KBM-7 (cell line): ENCODE results near the gene PRRT4.

Source experiments
- DNase-seq: peaks from one replicate; pipeline ENCODE4 v3.0.0-alpha.2; 2015
- in situ Hi-C: fragments of 300-500 bp; cut with MboI; formaldehyde crosslinking; loops from 2 replicates; pipeline ENCODE4 v1.14.3; 2020; ENCODE audit warnings: low sequenced_read_pairs, low pct_unique_long_range_greater_than_20kb, mixed read lengths

The PRRT4 gene

DNA sequence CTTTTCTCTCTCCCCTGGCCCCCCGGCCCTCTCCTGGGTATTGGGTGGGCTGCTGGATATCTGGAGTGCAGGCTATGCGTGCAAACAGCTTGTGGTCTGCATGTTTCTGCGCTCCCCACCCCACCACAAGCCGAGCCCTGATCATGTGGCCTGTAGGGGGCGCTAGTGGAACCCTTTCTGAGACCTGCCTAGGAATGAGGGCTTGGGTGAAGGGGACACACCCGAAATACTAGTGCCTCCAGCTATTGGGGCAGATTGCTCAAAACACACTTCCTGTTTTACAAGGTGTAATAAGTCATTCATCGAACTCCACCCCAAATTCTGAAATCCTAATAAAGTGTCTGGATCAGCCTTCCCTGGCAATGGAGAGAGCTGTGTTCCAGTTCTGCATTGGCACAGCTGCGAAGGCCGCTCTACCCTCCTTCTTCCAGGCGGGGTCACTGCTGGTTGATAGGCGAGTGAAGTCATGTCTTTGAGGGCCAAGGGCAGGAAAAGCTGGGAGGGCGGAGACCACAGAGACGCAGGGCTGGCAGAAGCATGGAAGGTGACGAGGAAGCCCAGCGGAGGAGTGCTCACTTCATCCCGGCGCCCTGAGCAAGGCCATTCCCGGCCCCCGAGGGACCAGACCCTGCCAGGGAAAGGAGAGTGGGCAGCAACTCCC, 19.8 kb upstream of the PRRT4 start:
- peak; percentile 76 for DNase-seq
- in situ Hi-C loops, result no loop called here

DNA sequence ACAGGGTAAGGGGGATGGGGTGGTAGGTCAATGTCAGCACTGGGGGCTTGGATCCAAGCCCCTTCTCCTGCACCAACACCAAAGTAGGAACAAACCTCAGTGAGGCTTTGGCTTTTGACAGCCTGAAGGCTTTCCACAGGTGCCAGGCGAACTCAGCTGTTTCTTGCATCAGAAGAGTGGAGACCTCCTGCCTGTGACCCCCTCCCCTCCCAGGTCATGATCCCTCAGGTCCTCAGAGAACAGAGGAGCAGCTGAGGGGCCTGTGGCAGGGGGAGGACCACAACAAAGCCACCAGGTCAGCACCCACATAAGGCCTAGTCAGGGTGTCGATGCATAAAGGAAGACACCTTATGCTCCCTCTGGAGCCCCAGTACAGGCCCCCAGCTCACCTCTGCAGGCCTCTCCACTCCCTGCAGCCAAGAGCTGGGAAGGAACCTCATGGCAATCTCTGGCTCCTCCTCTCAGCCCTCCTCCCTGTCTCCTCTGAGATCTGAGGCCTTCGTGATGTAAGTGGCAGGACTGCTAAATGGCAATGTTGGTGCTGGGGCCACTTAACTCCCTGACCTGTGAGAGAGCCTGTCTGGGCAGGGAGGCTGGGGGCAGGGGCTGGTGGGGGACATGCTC, 19.1 kb upstream of the PRRT4 start:
- no peak for DNase-seq
- in situ Hi-C loops, result no loop called here

DNA sequence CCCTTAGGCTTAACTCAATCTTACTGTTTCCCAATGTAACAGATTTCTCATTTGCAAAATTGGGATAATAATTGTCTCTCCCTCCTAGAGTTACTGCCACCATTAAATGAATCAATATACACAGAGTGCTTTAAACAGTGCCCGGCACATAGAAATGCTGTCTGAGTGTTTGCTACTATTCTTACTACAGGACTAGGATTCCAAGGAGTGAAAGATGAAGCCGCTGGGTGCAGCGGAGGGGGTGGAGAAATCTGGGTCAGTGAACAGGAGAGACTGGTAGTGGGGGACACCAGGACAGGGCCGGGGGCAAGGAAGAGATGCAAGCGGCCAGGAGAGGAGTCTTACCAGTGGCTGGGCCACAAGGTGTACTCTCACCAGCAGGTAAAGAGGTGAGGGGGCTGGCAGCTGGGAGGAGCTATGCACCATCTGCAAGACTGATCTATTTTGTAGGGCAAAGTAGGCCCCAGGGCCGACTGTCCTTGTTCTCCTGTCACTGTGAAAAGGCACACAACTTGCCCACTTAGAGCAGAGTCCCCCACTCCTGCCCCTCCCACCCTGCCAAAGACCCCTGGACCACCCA, 18.5 kb upstream of the PRRT4 start:
- in situ Hi-C loops, result no loop called here

DNA sequence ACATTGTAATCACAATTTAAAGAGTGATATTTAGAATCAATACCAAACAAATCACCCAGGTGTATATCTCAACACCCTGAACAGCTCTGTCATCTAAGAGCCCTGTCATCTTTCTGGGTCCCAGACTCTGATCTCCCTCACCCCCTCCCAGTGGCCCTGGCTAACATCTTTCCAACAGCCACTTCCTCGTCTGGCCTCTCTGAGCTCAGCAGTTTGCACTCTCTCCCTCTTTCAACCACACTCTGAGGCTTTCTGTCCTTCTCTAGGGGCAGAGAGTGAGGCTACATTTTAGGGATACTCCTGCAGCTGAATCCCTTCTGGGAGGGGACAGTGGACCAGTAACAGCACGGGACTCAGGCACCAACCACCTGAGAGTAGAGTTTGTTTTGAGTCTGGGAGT, 17.1 kb upstream of the PRRT4 start:
- DNase-seq, result no peak
- in situ Hi-C loops, result no loop called here

More for the DNA sequence above, 18.5 kb upstream of the PRRT4 start:
- no peak for DNase-seq

DNA sequence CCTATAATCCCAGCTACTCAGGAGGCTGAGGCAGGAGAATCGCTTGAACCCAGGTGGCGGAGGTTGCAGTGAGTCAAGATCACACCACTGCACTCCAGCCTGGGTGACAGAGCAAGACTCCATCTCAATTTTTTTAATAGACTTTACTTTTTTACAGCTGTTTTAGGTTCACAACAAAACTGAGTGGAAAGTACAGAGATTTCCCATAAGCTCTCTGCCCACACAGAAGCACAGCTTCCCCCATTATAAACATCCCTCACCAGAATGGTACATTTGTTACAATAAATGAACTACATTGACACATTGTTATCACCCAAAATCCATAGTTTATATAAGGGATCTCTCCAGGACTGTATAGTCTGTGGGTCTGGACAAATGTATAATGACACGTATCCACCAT, 14.6 kb upstream of the PRRT4 start:
- DNase-seq, result no peak
- in situ Hi-C loops, result no loop called here

DNA sequence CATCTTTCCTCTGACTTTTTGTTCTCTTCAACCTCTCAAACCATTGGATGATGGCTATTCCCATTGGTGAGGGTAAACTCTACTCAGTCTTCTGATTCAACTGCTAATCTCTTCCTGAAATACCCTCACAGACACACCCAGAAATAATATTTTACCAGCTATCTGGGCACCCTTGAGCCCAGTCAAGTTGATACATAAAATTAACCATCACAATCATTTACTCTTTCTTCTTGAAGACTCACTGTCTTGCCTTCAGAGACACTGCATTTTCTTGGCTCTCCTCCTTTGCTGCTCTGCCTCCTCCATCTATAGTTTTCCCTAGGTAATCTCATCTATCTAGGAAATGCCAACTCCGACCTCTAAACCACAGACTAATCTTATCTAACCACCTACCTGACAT, 12.6 kb upstream of the PRRT4 start:
- no peak for DNase-seq
- in situ Hi-C loops, result no loop called here

DNA sequence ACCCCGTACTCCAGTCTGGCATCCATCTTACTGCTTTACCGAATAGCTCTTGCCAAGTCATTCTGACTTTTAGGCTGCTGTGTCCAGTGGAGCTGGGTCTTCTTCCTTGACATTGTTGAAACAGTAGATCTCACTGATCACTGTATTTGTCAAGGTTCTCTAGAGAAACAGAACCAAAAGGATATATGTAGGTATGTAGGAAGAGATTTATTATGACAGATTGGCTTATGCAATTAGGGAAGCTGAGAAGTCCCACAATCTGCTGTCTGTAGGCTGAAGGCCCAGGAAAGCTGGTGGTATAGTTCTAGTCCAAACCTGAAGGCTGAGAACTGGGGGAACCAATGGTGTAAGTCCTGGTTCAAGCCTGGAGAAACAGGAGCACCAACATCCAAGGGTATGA, 12.1 kb upstream of the PRRT4 start:
- DNase-seq, result no peak

DNA sequence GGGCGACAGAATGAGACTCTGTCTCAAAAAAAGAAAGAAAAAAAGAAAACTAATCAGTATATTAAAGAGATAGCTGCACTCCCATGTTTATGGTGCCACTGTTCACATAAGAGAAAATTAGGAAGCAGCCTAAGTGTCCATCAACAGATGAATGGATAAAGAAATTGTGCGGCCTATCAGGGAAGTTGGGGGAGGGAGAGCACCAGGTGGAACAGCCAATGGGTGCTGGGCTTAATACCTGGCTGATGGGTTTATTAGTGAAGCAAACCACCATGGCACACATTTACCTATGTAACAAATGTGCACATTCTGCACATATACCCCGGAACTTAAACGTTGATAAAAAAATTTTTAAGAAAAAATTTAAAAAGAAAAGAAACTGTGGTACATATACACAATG, 9.0 kb upstream of the PRRT4 start:
- no peak for DNase-seq
- in situ Hi-C loops, result no loop called here

More for the DNA sequence above, 12.1 kb upstream of the PRRT4 start:
- in situ Hi-C loops, result no loop called here

DNA sequence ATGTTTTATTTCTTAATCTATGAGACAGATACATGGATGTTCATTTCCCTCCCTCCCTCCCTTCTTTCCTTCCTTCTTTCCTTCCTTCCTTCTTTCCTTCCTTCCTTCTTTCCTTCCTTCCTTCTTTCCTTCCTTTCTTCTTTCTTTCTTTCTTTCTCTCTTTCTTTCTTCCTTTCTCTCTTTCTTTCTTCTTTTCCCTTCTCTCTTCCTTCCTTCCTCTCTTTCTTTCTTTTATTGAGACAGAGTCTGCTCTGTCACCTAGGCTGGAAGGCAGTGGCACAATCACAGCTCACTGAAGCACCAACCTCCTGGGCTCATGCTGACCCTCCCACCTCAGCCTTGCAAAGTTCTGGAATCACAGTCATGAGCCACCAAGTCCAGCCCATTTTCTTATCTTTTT, 5.5 kb upstream of the PRRT4 start:
- no peak for DNase-seq
- in situ Hi-C loops, result no loop called here

DNA sequence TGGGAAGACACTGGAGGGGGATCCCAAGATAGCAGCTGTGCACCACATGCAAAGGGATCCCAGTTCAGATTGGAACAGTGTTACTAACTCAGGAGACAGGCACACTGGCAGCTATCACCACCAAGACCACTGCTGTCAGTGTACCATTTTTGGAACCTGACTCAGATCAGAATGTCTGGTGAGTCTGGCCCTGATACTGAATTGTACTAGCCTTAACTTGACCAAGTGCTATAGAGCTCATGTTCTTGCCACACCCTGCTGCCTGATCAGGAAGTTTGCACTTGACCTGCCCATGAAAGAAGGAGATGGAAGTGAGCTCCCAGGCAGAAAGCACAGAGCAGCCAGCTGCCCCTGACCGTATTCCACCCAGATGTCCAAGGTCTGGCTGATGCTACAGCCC, 4.8 kb upstream of the PRRT4 start:
- no peak for DNase-seq
- in situ Hi-C loops, result no loop called here

DNA sequence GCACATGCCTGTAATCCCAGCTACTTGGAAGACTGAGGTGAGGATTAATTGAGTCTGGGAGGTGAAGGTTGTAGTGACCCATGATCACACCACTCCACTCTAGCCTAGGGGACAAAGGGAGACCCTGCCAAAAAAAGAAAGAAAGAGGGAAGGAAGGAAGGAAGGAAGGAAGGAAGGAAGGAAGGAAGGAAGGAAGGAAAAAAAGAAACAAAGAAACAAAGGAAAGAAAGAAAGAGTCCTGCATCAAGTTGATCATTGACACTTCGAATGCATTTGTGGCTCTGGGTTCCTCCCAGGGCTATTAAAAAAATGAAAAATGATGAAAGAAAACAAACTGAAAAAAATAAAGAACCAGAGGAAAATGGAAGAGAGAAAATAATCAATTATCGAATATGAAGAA, 3.9 kb upstream of the PRRT4 start:
- no peak for DNase-seq
- in situ Hi-C loops, result no loop called here

DNA sequence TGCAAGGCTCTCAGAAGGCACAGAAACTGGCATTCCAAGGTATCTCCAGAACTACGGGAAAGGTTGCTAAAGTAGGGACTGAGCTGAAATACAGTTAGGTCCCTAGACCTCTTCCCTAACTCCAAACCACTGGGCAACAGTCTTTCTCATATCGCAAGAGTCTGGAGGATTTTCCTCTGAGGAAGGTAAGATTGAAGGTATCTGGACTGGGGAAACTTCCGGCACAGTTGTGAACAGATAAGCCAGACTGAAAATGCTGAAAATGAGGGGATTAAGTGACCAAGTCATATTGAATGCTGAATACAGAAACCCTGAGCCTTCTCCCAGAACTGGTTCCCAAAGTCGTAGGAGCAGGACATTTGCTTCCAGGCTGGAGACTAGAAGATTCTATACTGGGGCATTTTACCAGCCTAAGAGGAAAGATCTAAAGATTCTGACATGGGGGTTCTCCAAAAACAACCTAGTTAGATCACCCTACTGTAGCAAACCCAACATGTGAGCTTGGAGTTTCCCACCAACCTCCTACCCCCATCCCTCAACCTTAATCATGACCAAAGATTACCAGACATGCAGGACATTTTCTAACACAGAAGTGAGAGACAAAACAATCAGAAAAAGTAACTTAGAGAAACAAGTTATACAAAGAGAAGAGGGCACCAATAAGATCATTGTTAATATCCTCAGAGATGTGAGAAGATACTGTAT, 2.8 kb upstream of the PRRT4 start:
- no peak for DNase-seq
- in situ Hi-C loops, result no loop called here

DNA sequence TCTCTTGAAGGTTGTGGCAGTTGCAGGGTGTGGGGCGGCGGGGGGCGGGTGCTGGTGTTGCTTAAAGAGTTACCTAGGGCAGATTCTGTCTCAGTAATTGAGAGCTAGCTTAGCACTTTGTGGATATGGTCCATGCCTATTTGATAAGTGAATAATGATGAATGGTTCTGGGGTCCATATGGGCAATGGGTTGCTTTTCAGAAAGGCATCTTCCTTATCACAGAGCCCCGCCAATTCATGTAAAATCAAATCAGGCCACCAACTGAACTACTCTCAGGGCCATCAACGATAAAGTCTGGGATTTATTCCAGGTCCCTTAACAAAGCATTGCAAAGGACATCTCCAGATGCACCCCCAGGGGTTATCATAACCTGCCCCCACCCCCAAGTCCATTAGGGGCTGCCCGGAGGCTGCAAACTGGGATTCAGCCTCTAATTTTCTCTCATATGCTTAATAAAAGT, 1.8 kb upstream of the PRRT4 start:
- in situ Hi-C loops, result no loop called here

DNA sequence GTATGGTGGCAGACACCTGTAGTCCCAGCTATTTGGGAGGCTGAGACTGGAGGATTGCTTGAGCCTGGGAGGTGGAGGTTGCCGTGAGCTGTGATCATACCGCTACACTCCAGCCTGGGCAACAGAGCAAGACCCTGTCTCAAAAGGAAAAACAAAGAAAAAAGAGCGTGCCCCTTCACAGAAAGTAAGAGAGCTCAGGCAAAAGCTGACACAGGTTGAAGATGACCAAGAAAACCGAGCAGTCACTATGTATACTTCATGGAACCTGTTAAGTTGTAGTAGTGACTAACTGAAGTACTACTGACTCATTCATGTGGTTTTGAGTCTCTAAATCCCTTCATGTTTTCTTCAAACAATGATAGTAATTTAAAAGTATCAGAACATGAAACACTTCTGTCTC, 1.2 kb upstream of the PRRT4 start:
- in situ Hi-C loops, result no loop called here
- no peak for DNase-seq

More for the DNA sequence above, 1.8 kb upstream of the PRRT4 start:
- DNase-seq, result no peak

DNA sequence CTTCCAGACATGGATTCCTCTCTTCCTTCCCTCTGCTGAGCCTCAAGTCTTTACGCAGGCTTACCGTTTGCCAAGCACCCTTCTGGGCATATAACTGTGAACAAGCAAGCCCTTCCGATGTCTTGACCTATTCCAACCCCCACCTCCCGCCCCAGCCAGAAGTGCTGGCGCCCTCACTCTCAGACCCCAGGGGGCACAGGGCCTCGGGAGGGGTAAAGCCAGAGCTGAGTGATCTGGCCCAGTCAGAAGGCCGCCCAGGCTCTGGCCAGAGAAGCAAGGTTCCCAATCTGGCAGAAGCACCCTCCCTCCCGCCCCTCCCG, 1.2 kb downstream of the PRRT4 start:
- in situ Hi-C loops, result no loop called here
- DNase-seq, result no peak

DNA sequence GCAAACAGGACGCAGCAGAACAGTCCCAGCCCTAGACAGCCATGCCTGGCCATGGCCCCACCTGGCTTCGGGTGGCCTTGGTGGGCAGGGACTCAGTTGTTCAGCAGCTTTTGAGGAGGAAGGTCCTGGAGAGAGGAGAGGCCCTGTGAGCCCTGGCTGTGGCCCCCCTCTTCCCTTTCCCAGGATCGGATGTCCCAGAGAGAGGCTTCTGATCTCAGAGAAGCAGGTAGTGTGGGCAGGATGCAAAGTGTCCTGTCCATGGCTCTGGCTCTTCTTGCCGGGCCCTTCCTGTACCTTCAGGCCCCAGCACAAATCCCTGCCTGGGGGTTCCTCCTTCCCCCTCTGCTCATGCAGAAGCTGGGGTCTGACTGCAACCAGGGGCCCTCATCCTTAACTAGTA, 1.6 kb downstream of the PRRT4 start:
- in situ Hi-C loops, result no loop called here
- no peak for DNase-seq

DNA sequence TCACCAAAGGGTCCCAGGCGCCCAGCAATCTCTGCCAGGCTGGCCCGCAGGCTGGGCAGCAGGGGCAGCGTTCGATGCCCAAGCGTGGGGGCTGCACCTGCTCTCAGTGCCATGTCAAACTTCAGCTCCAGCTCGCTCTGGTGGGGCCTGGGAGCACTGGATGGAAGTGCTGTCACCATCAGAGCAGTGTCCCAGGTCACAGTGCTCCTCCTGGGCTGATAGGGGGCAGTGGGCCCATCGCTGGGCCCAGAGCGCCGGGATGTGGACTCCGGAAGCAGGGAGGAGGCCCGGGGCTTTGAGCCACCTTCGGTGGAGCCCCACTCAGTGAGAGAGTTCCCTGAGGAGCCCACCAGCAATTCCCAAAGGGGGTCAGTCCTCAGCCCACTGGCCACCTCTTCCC, 2.2 kb downstream of the PRRT4 start:
- in situ Hi-C loops, result no loop called here
- DNase-seq, result no peak

DNA sequence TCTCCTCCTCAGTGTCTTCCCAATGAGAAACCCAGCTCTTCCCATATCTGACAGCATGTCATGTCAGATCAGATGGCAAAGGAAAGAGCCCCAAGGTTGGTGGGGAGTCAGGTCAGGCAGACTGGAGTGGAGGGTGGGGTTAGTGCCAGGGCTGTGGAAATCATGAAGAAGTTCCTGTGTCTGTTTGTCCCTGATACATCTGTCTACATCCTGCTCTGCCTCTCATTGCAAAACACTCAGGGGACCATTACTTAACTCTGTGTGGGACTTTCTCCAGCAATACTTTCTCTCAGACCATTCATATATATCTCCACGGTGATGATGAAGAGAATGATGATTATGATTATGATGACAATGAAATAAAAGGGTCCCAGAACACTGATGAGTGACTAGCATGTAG, 3.3 kb downstream of the PRRT4 start:
- DNase-seq, result no peak
- in situ Hi-C loops, result no loop called here

DNA sequence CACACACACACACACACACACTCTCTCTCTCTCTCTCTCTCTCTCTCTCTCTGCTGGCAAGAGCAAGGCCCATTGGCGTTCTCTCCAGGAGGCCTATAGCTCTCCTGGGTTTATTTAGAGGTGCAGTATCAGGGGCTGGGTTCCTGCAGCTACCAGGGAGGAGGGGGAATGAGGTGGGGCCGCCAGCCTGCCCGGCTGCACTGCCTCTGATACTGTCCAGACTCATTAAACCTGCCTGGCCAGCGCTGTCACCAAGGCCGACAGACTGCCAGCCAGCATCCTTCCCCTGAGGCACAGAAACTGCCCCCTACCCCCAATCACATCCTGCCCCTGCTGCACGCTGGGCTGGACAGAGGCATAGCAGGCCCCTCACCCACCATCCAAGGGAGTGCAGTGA, 4.3 kb downstream of the PRRT4 start:
- in situ Hi-C loops, result no loop called here
- no peak for DNase-seq

DNA sequence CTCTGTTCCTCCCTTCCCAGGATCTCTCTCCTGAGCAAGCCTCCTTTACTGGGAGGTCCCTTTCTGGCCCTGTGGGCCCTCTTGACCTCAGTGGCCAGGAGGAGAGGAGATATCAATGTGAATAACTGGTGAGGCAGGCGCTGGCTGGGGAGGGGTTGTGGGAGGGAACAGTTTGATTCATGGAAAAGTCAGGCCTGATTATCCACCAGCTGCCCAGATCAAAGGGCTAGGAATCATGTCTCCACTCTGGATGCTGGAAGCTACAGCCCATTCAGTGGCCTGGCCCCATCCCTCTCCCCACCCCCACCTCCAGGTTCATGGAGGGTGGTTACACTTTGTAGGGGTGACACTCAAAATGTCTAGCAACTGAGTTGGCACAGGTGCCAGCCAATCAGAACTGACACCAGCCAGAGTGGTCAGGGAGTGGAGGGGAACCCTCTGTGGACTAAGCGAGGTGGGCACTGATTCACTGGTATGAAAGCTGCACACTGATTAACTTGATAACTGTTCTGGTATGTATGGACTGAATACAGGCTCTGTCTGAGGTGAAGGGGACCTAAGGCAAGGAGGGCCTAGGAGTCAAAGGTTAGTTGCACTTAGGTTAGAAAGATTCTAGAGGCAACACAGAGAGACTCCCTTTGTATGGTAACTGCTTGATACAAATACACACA, 4.8 kb downstream of the PRRT4 start:
- in situ Hi-C loops, result no loop called here
- DNase-seq, result no peak
